ENCODE results near the gene IQCK. TPM values are rescaled to one million over a fixed set of nuclear protein-coding genes. Genes with fewer than 3 reads are reported as not detected.

IQCK gene
- total RNA-seq, 1 donor from 2014 or later = 16.7 TPM

- DNase-seq = no peak
Observed at GRCh38 chr16:19805459-19806162, 87.5 kb downstream of the IQCK start.

GRCh38 chr16:19808061-19808641 is 90.1 kb downstream of the IQCK start:
- no peak for DNase-seq

- DNase-seq = no peak
Observed at GRCh38 chr16:19809121-19809635, 91.1 kb downstream of the IQCK start.

- no peak for DNase-seq
Observed at GRCh38 chr16:19809693-19810092, 91.6 kb downstream of the IQCK start.

- DNase-seq = peak; percentile 46
Observed at GRCh38 chr16:19810817-19811731, 93.0 kb downstream of the IQCK start.

- DNase-seq = no peak
Observed at GRCh38 chr16:19812986-19813385, 94.9 kb downstream of the IQCK start.

- DNase-seq = no peak
Observed at GRCh38 chr16:19815418-19815817, 97.3 kb downstream of the IQCK start.

GRCh38 chr16:19817122-19817521 is 99.1 kb downstream of the IQCK start:
- no peak for DNase-seq

- DNase-seq = no peak
Observed at GRCh38 chr16:19817875-19818274, 99.8 kb downstream of the IQCK start.

- DNase-seq = no peak
Observed at GRCh38 chr16:19822533-19822932, 104.5 kb downstream of the IQCK start.

GRCh38 chr16:19823322-19823721 is 105.3 kb downstream of the IQCK start:
- no peak for DNase-seq

- no peak for DNase-seq
Observed at GRCh38 chr16:19824216-19824615, 106.1 kb downstream of the IQCK start.

GRCh38 chr16:19829844-19830692 is 112.0 kb downstream of the IQCK start:
- DNase-seq = no peak

- peak; percentile 78 for DNase-seq
Observed at GRCh38 chr16:19830902-19831560, 113.0 kb downstream of the IQCK start.

GRCh38 chr16:19831678-19832077 is 113.6 kb downstream of the IQCK start:
- DNase-seq = peak; percentile 59

- peak; percentile 55 for DNase-seq
Observed at GRCh38 chr16:19833176-19833575, 115.1 kb downstream of the IQCK start.

- DNase-seq = no peak
Observed at GRCh38 chr16:19833581-19833980, 115.5 kb downstream of the IQCK start.

- DNase-seq = no peak
Observed at GRCh38 chr16:19835196-19835595, 117.1 kb downstream of the IQCK start.

- no peak for DNase-seq
Observed at GRCh38 chr16:19835968-19836421, 117.9 kb downstream of the IQCK start.

GRCh38 chr16:19837331-19837980 is 119.4 kb downstream of the IQCK start:
- no peak for DNase-seq

All from dermis blood vessel endothelial cell (primary cell).